ENCODE data around the gene B2M.
"Not testable (repeated sequence)": the region's sequence is repeated elsewhere in the genome, so short reads cannot be mapped to it uniquely, and the experiment has no call there.

DNA sequence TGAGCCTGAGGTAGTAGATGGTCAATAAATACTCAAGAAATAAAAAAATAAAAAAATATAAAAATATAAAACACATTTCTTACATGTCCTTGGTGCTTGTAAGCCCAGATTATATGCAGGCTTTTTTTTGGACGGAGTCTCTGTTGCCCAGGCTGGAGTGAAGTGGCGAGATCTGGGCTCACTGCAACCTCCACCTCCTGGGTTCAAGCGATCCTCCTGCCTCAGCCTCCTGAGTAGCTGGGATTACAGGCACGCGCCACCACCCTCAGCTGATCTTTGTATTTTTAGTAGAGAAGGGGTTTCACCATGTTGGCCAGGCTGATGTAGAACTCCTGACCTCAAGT lies 16.9 kb downstream of the B2M start:
- TF ChIP-seq, protein P1, sequence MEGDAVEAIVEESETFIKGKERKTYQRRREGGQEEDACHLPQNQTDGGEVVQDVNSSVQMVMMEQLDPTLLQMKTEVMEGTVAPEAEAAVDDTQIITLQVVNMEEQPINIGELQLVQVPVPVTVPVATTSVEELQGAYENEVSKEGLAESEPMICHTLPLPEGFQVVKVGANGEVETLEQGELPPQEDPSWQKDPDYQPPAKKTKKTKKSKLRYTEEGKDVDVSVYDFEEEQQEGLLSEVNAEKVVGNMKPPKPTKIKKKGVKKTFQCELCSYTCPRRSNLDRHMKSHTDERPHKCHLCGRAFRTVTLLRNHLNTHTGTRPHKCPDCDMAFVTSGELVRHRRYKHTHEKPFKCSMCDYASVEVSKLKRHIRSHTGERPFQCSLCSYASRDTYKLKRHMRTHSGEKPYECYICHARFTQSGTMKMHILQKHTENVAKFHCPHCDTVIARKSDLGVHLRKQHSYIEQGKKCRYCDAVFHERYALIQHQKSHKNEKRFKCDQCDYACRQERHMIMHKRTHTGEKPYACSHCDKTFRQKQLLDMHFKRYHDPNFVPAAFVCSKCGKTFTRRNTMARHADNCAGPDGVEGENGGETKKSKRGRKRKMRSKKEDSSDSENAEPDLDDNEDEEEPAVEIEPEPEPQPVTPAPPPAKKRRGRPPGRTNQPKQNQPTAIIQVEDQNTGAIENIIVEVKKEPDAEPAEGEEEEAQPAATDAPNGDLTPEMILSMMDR (IDR thresholded peaks at IDR 0.05): not testable (repeated sequence)
- TF ChIP-seq POLR2AphosphoS5, EP300, POLR2A (IDR thresholded peaks at IDR 0.05): not testable (repeated sequence)

Measured in suprapubic skin (tissue), 4 donors.